Caco-2 (cell line): Measurements from ENCODE around the gene CREB5. TPM values are rescaled to one million over a fixed set of nuclear protein-coding genes. Genes with fewer than 3 reads are reported as not detected.

Experiments used
- BruUV-seq: library from RNA; stranded (reverse); fragments of 400-500 nt; replicated peaks from 2 replicates; lab custom pipeline; 2021; lab: Mats Ljungman, UMichigan
- CTCF ChIA-PET: fragments of 300-600 bp; sonication (Branson Sonifier 250); formaldehyde crosslinking; loops from one replicate; lab custom pipeline; 2022; ENCODE audit warnings: antibody characterized with exemption; lab: Charles Lee
- POLR2A ChIA-PET: fragments of 300-600 bp; sonication (Branson Sonifier 250); formaldehyde crosslinking; loops from one replicate; lab custom pipeline; 2022; ENCODE audit warnings: antibody characterized with exemption; lab: Charles Lee
- DNase-seq, 2 experiments: peaks; one replicate each; pipeline versions ENCODE4 v3.0.0 to v3.0.0-alpha.2; 2020 to 2022
- H3K27me3 ChIP-seq: replicated peaks from 2 replicates; pipeline ENCODE4 v1.6.0; 2011; ENCODE audit warnings: low read length; ENCODE audit not compliant: control insufficient read depth, insufficient read depth
- H3K36me3 ChIP-seq: 2 replicates; pipeline ENCODE4 v1.5.1; 2011; ENCODE audit warnings: low read length; ENCODE audit not compliant: control insufficient read depth, insufficient read depth
- H3K4me1 ChIP-seq: fragments of 250-450 bp; sonication (Bioruptor Pico); 2 replicates; pipeline ENCODE4 v1.5.1; 2020; ENCODE audit warnings: mild to moderate bottlenecking
- H3K4me3 ChIP-seq: 2 replicates; pipeline ENCODE4 v1.5.1; 2011; ENCODE audit warnings: low read depth, mild to moderate bottlenecking, control low read depth, low read length
- H3K9me3 ChIP-seq: fragments of 250-450 bp; sonication (Bioruptor Pico); 2 replicates; pipeline ENCODE4 v1.5.1; 2020; ENCODE audit warnings: mild to moderate bottlenecking, moderate library complexity
- H3K27ac Mint-ChIP-seq: one replicate; pipeline ENCODE4 v1.8.0; 2022; ENCODE audit warnings: mixed read lengths; ENCODE audit not compliant: unreplicated experiment
- H3K27me3 Mint-ChIP-seq: one replicate; pipeline ENCODE4 v1.8.0; 2022; ENCODE audit warnings: mixed read lengths; ENCODE audit not compliant: insufficient read depth, unreplicated experiment
- H3K36me3 Mint-ChIP-seq: one replicate; pipeline ENCODE4 v1.8.0; 2022; ENCODE audit warnings: mild to moderate bottlenecking, mixed read lengths; ENCODE audit not compliant: insufficient read depth, unreplicated experiment
- H3K4me1 Mint-ChIP-seq: one replicate; pipeline ENCODE4 v1.8.0; 2022; ENCODE audit warnings: low read depth, mixed read lengths; ENCODE audit not compliant: unreplicated experiment
- H3K4me3 Mint-ChIP-seq: one replicate; pipeline ENCODE4 v1.8.0; 2022; ENCODE audit warnings: mild to moderate bottlenecking, moderate library complexity, mixed read lengths; ENCODE audit not compliant: unreplicated experiment
- H3K9me3 Mint-ChIP-seq: one replicate; pipeline ENCODE4 v1.8.0; 2022; ENCODE audit warnings: mixed read lengths; ENCODE audit not compliant: unreplicated experiment
- intact Hi-C: fragments of 100-400 bp; cut with micrococcal nuclease; formaldehyde crosslinking; loops from one replicate; pipeline ENCODE4 v1.10.0; 2022; ENCODE audit not compliant: unreplicated experiment
- total RNA-seq: library from RNA; stranded (reverse); gene quantifications from 2 replicates; pipeline ENCODE4 v1.2.3, GENCODE V29; 2022
- TF ChIP-seq, protein P1 (sequence below), 2 experiments: fragments of 200-600 bp in 1 of 2; IDR thresholded peaks; 1 replicate in 1 of 2; 2 replicates in 1 of 2; pipeline versions ENCODE4 v1.5.1 to v1.8.0; 2011 to 2022; ENCODE audit warnings: antibody characterized with exemption in 1 of 2, control low read depth in 1 of 2, inconsistent platforms in 1 of 2, low read depth in 1 of 2, low read length in 1 of 2, mild to moderate bottlenecking in 1 of 2, moderate library complexity in 1 of 2; ENCODE audit not compliant: insufficient read depth in 1 of 2, severe bottlenecking in 1 of 2, unreplicated experiment in 1 of 2

The CREB5 gene
- total RNA-seq, 1 experiment from 2014 or later: 9.1 TPM

DNA sequence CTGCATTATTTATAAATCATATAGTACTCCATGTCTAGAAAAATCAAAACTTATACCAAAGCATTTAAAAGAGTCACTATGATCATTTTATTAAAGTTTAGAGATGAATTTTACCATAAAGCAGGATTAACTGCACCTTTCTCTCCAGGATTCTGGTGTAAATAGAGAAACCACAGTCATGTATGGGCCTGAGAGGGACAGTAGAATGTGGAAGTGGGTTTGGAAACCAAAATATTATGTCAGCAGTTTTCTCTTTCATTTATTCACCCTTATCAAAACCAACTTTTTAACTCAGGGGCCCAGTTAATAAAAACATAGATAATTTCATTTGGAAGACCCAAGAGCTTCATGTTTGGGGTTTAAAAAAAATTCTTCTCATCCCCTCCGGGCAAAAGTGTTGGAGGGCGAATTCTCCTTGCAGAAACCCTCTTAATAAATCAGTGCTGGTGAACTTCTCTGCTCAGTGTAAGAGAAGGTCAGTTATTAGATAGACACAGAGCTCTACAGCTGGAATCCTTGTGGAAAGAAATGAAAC is 266.2 kb downstream of the CREB5 start:
- Mint-ChIP-seq H3K4me1 (peaks cover 7% of the 10 kb centered on the region), H3K27ac (no peak overlapping the region), H3K9me3 (no peaks in the 10 kb centered on the region), H3K27me3 (no peaks in the 10 kb centered on the region), H3K36me3 (no peaks in the 10 kb centered on the region), H3K4me3 (no peak overlapping the region)
- Histone ChIP-seq H3K27me3 (no peaks in the 10 kb centered on the region), H3K4me3 (no peak overlapping the region), H3K4me1 (peaks cover 7% of the 10 kb centered on the region; the same call in 1 of the 2 replicates), H3K36me3 (no peaks in the 10 kb centered on the region), H3K9me3 (no peaks in the 10 kb centered on the region)
- intact Hi-C loops: no loop called here
- ChIA-PET CTCF (no interaction called here), POLR2A (no interaction called here)
- BruUV-seq: no TSS peak
- TF ChIP-seq, protein P1, sequence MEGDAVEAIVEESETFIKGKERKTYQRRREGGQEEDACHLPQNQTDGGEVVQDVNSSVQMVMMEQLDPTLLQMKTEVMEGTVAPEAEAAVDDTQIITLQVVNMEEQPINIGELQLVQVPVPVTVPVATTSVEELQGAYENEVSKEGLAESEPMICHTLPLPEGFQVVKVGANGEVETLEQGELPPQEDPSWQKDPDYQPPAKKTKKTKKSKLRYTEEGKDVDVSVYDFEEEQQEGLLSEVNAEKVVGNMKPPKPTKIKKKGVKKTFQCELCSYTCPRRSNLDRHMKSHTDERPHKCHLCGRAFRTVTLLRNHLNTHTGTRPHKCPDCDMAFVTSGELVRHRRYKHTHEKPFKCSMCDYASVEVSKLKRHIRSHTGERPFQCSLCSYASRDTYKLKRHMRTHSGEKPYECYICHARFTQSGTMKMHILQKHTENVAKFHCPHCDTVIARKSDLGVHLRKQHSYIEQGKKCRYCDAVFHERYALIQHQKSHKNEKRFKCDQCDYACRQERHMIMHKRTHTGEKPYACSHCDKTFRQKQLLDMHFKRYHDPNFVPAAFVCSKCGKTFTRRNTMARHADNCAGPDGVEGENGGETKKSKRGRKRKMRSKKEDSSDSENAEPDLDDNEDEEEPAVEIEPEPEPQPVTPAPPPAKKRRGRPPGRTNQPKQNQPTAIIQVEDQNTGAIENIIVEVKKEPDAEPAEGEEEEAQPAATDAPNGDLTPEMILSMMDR (IDR thresholded peaks at IDR 0.05; ENCODE audit: insufficient read depth in 1 of 2, low read depth in 1 of 2, low read length in 1 of 2, severe bottlenecking in 1 of 2, unreplicated experiment in 1 of 2): no peak
- no peak for DNase-seq

DNA sequence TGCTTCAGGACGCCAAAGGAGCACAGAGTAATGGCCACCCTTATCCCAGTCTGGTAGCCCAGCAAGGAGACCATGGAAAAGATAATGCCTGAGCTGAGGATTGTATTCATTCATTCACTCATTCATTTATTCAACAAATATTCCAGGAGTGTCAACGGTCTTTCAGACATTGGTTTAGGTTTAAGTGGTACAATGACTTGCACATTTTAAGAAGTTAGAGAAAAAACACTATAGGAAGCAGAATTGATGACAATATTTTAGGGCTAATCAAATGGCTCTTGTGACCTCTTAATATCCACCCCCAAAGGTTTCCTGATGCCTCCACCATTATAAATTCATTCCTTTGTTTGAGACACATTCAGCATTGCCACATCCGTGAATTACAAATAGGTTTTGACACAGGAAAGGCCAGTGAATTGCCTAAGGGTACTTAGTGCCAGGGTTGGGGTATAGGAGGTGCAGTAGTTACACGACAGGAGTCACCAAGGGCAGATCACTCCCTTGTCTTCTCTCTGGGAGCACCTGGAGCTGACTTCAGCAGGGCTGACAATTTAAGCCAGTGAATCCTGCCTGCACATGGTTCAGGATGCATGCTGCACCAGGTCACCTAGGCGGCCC is 269.5 kb downstream of the CREB5 start:
- Histone ChIP-seq H3K4me1 (no peaks in the 10 kb centered on the region), H3K36me3 (no peaks in the 10 kb centered on the region), H3K4me3 (no peak overlapping the region), H3K27me3 (no peaks in the 10 kb centered on the region), H3K9me3 (no peaks in the 10 kb centered on the region)
- Mint-ChIP-seq H3K36me3 (no peaks in the 10 kb centered on the region), H3K4me1 (no peaks in the 10 kb centered on the region), H3K27ac (no peak overlapping the region), H3K9me3 (no peaks in the 10 kb centered on the region), H3K27me3 (no peaks in the 10 kb centered on the region), H3K4me3 (no peak overlapping the region)
- POLR2A ChIA-PET: no interaction called here
- TF ChIP-seq, protein P1 (IDR thresholded peaks at IDR 0.05; ENCODE audit: insufficient read depth in 1 of 2, low read depth in 1 of 2, low read length in 1 of 2, severe bottlenecking in 1 of 2, unreplicated experiment in 1 of 2): no peak
- no peak for DNase-seq
- intact Hi-C loops: no loop called here
- CTCF ChIA-PET: no interaction called here
- BruUV-seq: no TSS peak

DNA sequence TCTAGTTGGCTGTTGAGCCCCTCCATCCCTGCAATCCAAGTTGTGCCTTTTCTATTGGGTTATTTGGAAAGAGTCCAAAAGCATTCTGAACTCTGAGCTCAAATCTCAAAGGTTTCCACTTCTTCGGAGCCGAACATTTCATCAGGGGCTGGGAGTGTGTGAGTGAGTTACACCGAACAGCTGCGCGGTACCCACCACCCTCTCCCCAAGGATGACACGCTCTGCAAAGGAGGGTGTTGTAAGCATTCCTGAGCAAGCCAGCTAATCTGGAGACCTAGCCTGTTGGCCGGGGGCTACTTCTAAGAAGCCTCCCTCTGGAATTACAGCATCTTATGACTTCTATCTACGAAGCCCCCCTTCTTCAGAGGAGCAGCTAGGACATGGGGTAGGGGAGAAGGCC is 270.5 kb downstream of the CREB5 start:
- no peaks in the 10 kb centered on the region for H3K36me3 Mint-ChIP-seq
- no peak overlapping the region for H3K4me3 Mint-ChIP-seq
- TF ChIP-seq, protein P1 (IDR thresholded peaks at IDR 0.05; ENCODE audit: insufficient read depth in 1 of 2, low read depth in 1 of 2, low read length in 1 of 2, severe bottlenecking in 1 of 2, unreplicated experiment in 1 of 2): no peak
- H3K27me3 Mint-ChIP-seq: no peaks in the 10 kb centered on the region
- CTCF ChIA-PET: no interaction called here
- H3K9me3 ChIP-seq: no peaks in the 10 kb centered on the region
- DNase-seq: no peak
- no peaks in the 10 kb centered on the region for H3K27me3 ChIP-seq
- no peaks in the 10 kb centered on the region for H3K4me1 ChIP-seq
- no peak overlapping the region for H3K4me3 ChIP-seq
- no peaks in the 10 kb centered on the region for H3K36me3 ChIP-seq
- BruUV-seq: no TSS peak
- H3K9me3 Mint-ChIP-seq: no peaks in the 10 kb centered on the region
- H3K4me1 Mint-ChIP-seq: no peaks in the 10 kb centered on the region
- H3K27ac Mint-ChIP-seq: no peak overlapping the region
- intact Hi-C loops: no loop called here
- POLR2A ChIA-PET: no interaction called here
